Ishikawa (cell line): ENCODE data around the gene CDK12.

Experiments
- CEBPB ChIP-seq: IDR thresholded peaks from 2 replicates; pipeline ENCODE4 v1.6.1; 2012
- CREB1 ChIP-seq: IDR thresholded peaks from 2 replicates; pipeline ENCODE4 v1.6.1; 2012; ENCODE audit warnings: low read depth
- EGR1 ChIP-seq: IDR thresholded peaks from 2 replicates; pipeline ENCODE4 v1.6.1; 2012
- EP300 ChIP-seq: IDR thresholded peaks from 2 replicates; pipeline ENCODE4 v1.6.1; 2012; ENCODE audit warnings: borderline replicate concordance
- FOXM1 ChIP-seq: IDR thresholded peaks from 2 replicates; pipeline ENCODE4 v1.6.1; 2012; ENCODE audit warnings: low read depth, borderline replicate concordance
- NFIC ChIP-seq: IDR thresholded peaks from 2 replicates; pipeline ENCODE4 v1.6.1; 2012
- RAD21 ChIP-seq: IDR thresholded peaks from 2 replicates; pipeline ENCODE4 v1.6.1; 2012; ENCODE audit warnings: low read depth
- TAF1 ChIP-seq: IDR thresholded peaks from 2 replicates; pipeline ENCODE4 v1.6.1; 2012; ENCODE audit warnings: low read depth, mild to moderate bottlenecking
- TCF12 ChIP-seq: IDR thresholded peaks from 2 replicates; pipeline ENCODE4 v1.6.1; 2012; ENCODE audit warnings: low read depth
- TEAD4 ChIP-seq: IDR thresholded peaks from 2 replicates; pipeline ENCODE4 v1.6.1; 2012
- YY1 ChIP-seq: IDR thresholded peaks from 2 replicates; pipeline ENCODE4 v1.6.1; 2012; ENCODE audit warnings: low read depth
- ZBTB7A ChIP-seq: IDR thresholded peaks from 2 replicates; pipeline ENCODE4 v1.6.1; 2012; ENCODE audit warnings: low read depth
- TF ChIP-seq, protein P1 (sequence below): IDR thresholded peaks from 2 replicates; pipeline ENCODE4 v1.6.1; 2012; ENCODE audit warnings: low read depth, mild to moderate bottlenecking
- TF ChIP-seq, protein P2 (sequence below): IDR thresholded peaks from 2 replicates; pipeline ENCODE4 v1.6.1; 2012
- TF ChIP-seq, protein P3 (sequence below): IDR thresholded peaks from 2 replicates; pipeline ENCODE4 v1.6.1; 2012

The CDK12 gene

DNA sequence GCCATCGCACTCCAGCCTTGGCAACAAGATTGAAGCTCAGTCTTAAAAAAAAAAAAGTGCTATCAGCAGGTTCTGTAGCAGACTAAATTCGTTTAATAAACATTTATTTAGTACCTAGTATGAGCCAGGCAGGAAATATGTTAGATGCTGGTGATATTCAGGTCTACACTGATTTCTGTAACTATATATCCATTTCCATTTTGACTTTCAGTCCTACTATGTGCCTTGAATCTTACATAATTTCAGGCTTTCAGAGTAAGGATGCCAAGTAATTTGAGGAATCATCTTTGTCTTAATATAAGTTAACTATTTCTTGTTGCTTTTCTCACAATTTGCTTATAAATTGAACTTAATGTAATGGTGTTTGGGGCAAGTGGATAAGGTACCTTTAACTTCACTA is 46.2 kb downstream of the CDK12 start:
- TF ChIP-seq, protein P1, sequence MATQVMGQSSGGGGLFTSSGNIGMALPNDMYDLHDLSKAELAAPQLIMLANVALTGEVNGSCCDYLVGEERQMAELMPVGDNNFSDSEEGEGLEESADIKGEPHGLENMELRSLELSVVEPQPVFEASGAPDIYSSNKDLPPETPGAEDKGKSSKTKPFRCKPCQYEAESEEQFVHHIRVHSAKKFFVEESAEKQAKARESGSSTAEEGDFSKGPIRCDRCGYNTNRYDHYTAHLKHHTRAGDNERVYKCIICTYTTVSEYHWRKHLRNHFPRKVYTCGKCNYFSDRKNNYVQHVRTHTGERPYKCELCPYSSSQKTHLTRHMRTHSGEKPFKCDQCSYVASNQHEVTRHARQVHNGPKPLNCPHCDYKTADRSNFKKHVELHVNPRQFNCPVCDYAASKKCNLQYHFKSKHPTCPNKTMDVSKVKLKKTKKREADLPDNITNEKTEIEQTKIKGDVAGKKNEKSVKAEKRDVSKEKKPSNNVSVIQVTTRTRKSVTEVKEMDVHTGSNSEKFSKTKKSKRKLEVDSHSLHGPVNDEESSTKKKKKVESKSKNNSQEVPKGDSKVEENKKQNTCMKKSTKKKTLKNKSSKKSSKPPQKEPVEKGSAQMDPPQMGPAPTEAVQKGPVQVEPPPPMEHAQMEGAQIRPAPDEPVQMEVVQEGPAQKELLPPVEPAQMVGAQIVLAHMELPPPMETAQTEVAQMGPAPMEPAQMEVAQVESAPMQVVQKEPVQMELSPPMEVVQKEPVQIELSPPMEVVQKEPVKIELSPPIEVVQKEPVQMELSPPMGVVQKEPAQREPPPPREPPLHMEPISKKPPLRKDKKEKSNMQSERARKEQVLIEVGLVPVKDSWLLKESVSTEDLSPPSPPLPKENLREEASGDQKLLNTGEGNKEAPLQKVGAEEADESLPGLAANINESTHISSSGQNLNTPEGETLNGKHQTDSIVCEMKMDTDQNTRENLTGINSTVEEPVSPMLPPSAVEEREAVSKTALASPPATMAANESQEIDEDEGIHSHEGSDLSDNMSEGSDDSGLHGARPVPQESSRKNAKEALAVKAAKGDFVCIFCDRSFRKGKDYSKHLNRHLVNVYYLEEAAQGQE, result no peak
- TF ChIP-seq FOXM1 (no peak), NFIC (no peak), CEBPB (no peak), YY1 (no peak), TAF1 (no peak), EGR1 (no peak), RAD21 (no peak), EP300 (no peak), TEAD4 (no peak), CREB1 (no peak), TCF12 (no peak), ZBTB7A (no peak)
- TF ChIP-seq, protein P2, sequence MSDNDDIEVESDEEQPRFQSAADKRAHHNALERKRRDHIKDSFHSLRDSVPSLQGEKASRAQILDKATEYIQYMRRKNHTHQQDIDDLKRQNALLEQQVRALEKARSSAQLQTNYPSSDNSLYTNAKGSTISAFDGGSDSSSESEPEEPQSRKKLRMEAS, result no peak
- TF ChIP-seq, protein P3, sequence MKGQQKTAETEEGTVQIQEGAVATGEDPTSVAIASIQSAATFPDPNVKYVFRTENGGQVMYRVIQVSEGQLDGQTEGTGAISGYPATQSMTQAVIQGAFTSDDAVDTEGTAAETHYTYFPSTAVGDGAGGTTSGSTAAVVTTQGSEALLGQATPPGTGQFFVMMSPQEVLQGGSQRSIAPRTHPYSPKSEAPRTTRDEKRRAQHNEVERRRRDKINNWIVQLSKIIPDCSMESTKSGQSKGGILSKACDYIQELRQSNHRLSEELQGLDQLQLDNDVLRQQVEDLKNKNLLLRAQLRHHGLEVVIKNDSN, result no peak

DNA sequence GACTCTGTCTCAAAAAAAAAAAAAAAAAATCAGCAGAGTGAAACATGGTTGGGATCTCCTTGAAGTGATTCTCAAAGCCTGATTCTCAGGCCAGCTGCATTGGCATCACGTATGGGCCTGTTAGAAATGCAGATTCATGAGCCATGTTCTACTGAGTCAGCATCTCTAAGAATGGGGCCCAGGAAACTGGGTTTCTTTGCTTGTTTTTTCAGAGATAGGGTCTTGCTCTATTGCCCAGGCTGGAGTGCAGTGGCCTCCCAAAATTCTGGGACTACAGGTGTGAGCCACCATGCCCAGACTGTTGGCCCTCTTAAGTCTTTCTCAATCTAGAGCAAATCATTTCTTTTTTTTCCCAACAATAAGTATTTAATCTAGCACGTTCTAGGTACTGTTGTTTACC is 47.7 kb downstream of the CDK12 start:
- no peak for TF ChIP-seq RAD21
- TF ChIP-seq TEAD4, result no peak
- TF ChIP-seq NFIC, result no peak
- TF ChIP-seq ZBTB7A, result no peak
- no peak for TF ChIP-seq FOXM1

DNA sequence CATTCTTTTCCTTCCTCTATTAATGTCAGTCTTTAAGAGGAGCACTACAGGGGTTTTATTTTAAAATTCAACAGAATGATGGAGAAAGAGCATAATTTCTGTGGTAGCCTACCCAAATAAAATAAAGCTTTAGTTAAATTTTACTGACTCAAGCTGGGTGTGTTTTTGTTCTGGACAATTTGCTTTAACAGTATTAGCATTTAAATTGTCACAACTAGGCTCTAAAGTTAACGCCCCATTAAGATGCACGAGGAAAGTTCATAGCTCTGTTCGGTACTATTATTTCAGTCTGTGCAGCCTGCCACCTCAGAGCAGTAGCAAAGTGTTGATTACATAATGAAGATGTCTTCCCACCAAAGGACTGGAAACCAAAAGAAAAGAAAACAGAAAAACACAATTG is 52.0 kb downstream of the CDK12 start:
- no peak for TF ChIP-seq YY1
- no peak for TF ChIP-seq TCF12
- no peak for TF ChIP-seq ZBTB7A
- TF ChIP-seq TEAD4, result no peak

DNA sequence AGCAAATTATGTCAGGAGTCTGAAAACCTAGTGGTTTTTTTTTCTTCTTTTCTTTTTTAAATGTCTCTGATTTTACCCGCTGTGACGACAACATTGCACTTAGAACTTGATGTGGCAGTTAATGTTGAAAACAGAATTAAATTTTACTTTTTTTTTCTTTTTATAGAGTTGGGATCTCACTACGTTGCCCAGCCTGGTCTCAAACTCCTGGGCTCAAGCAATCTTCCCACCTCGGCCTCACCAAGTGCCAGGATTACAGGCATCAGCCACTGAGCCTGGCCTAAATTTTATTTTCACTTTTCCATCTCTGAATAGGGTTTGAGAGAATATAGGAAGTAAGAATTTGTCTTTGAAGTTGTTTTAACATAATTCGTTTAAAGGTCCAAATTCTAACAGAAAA is 52.6 kb downstream of the CDK12 start:
- no peak for TF ChIP-seq NFIC
- TF ChIP-seq ZBTB7A, result no peak

DNA sequence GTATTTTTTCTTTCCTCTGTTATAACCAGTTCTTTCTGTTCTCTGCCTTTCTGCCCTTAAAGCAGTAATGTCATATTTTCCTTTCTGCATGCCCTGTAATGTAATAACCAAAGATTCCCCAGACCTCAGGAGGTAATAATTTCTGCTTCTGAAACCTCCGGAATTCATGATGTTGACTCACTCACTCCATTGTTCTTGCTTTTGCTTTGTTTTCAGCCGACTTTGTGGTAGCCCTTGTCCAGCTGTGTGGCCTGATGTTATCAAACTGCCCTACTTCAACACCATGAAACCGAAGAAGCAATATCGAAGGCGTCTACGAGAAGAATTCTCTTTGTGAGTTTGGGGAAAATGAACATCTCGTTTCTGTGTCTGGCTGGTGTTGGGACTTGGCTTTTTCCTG is 55.9 kb downstream of the CDK12 start:
- TF ChIP-seq EP300, result peak; percentile 56; the same call in 1 of the 2 replicates
- TF ChIP-seq TEAD4, result peak; percentile 74
- TF ChIP-seq CREB1, result no peak
- peak; percentile 75 for TF ChIP-seq TCF12
- TF ChIP-seq NFIC, result peak; percentile 30; the same call in 1 of the 2 replicates
- TF ChIP-seq CEBPB, result no peak; the same call in 1 of the 2 replicates
- TF ChIP-seq YY1, result no peak

DNA sequence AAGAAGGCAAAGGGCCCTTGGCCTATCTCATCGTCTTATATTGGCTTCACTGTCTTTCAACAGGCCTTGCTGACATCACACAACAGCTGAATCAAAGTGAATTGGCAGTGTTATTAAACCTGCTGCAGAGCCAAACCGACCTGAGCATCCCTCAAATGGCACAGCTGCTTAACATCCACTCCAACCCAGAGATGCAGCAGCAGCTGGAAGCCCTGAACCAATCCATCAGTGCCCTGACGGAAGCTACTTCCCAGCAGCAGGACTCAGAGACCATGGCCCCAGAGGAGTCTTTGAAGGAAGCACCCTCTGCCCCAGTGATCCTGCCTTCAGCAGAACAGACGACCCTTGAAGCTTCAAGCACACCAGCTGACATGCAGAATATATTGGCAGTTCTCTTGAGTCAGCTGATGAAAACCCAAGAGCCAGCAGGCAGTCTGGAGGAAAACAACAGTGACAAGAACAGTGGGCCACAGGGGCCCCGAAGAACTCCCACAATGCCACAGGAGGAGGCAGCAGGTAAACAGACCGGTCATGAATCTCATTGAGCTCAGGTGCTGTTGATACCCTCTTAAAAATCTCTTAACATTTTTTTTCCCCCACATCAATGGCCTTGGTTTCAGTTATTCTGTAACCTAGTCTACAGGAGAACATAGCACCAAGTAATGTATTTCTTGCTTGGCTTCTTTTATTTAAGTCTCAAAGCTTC is 64.7 kb downstream of the CDK12 start:
- TF ChIP-seq TAF1 (no peak), TCF12 (no peak), YY1 (no peak), EGR1 (no peak), CEBPB (no peak), RAD21 (no peak), TEAD4 (no peak), ZBTB7A (no peak), EP300 (no peak), CREB1 (no peak)
- TF ChIP-seq, protein P3, result no peak
- TF ChIP-seq, protein P1, result no peak
- TF ChIP-seq, protein P2, result no peak
